ENCODE results near the gene CHMP4B. TPM values are rescaled to one million over a fixed set of nuclear protein-coding genes. Genes with fewer than 3 reads are reported as not detected.

CHMP4B gene
- total RNA-seq, 1 donor from 2014 or later, result 24.6 TPM

GRCh38 chr20:33862709-33863403 is 51.7 kb downstream of the CHMP4B start:
- DNase-seq (ENCODE audit: low spot score), result peak; percentile 65

- no peak for DNase-seq (ENCODE audit: low spot score)
These were observed 52.5 kb downstream of the CHMP4B start for GRCh38 chr20:33863440-33864323.

GRCh38 chr20:33864324-33864963 is 53.3 kb downstream of the CHMP4B start:
- DNase-seq (ENCODE audit: low spot score), result no peak

- no peak for DNase-seq (ENCODE audit: low spot score)
These were observed 54.7 kb downstream of the CHMP4B start for GRCh38 chr20:33865761-33866370.

- DNase-seq (ENCODE audit: low spot score), result no peak
These were observed 55.4 kb downstream of the CHMP4B start for GRCh38 chr20:33866398-33867100.

GRCh38 chr20:33868042-33868441 is 56.9 kb downstream of the CHMP4B start:
- DNase-seq (ENCODE audit: low spot score), result no peak

GRCh38 chr20:33868595-33868994 is 57.4 kb downstream of the CHMP4B start:
- no peak for DNase-seq (ENCODE audit: low spot score)

GRCh38 chr20:33869283-33869682 is 58.1 kb downstream of the CHMP4B start:
- no peak for DNase-seq (ENCODE audit: low spot score)

GRCh38 chr20:33871362-33871761 is 60.2 kb downstream of the CHMP4B start:
- peak; percentile 66 for DNase-seq (ENCODE audit: low spot score)

GRCh38 chr20:33874129-33874528 is 63.0 kb downstream of the CHMP4B start:
- no peak for DNase-seq (ENCODE audit: low spot score)

GRCh38 chr20:33875055-33875454 is 63.9 kb downstream of the CHMP4B start:
- no peak for DNase-seq (ENCODE audit: low spot score)

- no peak for DNase-seq (ENCODE audit: low spot score)
These were observed 64.4 kb downstream of the CHMP4B start for GRCh38 chr20:33875534-33876026.

GRCh38 chr20:33878583-33878982 is 67.4 kb downstream of the CHMP4B start:
- no peak for DNase-seq (ENCODE audit: low spot score)

- no peak for DNase-seq (ENCODE audit: low spot score)
These were observed 69.2 kb downstream of the CHMP4B start for GRCh38 chr20:33880396-33880795.

- DNase-seq (ENCODE audit: low spot score), result no peak
These were observed 70.8 kb downstream of the CHMP4B start for GRCh38 chr20:33881989-33882388.

- no peak for DNase-seq (ENCODE audit: low spot score)
These were observed 71.3 kb downstream of the CHMP4B start for GRCh38 chr20:33882481-33882880.

- no peak for DNase-seq (ENCODE audit: low spot score)
These were observed 72.0 kb downstream of the CHMP4B start for GRCh38 chr20:33883164-33883563.

- DNase-seq (ENCODE audit: low spot score), result no peak
These were observed 73.5 kb downstream of the CHMP4B start for GRCh38 chr20:33884633-33885032.

- DNase-seq (ENCODE audit: low spot score), result no peak
These were observed 78.2 kb downstream of the CHMP4B start for GRCh38 chr20:33889312-33889711.

GRCh38 chr20:33890557-33890956 is 79.4 kb downstream of the CHMP4B start:
- DNase-seq (ENCODE audit: low spot score), result no peak

- DNase-seq (ENCODE audit: low spot score), result no peak
These were observed 82.2 kb downstream of the CHMP4B start for GRCh38 chr20:33893314-33893713.
